ENCODE measurements around the gene CUBN.

Gene CUBN

DNA sequence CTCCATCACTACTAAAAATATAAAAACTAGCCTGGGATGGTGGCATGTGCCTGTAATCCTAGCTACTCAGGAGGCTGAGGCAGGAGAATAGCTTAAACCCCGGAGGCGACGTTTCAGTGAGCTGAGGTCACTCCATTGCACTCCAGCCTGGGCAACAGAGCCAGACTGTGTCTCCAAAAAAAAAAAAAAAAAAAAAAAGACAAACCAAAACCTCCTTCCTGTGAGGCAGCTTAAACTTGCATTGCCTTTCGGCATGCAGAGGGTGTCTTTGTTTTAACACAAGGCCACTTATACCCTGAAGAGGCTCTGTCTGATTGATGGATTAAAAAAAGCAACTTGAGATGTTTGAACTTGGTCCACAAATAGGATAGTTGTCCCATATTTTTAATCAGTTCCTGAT is 184.0 kb downstream of the CUBN start:
- H4K20me1 ChIP-seq (ENCODE audit: insufficient read depth), result no peaks in the 10 kb centered on the region
- no peak overlapping the region for H3K4me3 ChIP-seq (IDR thresholded peaks at IDR 0.05; ENCODE audit: insufficient read depth, low read depth, low read length)
- TF ChIP-seq, protein P1, sequence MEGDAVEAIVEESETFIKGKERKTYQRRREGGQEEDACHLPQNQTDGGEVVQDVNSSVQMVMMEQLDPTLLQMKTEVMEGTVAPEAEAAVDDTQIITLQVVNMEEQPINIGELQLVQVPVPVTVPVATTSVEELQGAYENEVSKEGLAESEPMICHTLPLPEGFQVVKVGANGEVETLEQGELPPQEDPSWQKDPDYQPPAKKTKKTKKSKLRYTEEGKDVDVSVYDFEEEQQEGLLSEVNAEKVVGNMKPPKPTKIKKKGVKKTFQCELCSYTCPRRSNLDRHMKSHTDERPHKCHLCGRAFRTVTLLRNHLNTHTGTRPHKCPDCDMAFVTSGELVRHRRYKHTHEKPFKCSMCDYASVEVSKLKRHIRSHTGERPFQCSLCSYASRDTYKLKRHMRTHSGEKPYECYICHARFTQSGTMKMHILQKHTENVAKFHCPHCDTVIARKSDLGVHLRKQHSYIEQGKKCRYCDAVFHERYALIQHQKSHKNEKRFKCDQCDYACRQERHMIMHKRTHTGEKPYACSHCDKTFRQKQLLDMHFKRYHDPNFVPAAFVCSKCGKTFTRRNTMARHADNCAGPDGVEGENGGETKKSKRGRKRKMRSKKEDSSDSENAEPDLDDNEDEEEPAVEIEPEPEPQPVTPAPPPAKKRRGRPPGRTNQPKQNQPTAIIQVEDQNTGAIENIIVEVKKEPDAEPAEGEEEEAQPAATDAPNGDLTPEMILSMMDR (conservative IDR thresholded peaks at IDR 0.05; ENCODE audit: low read depth, low read length), result no peak
- no peak overlapping the region for H2AFZ ChIP-seq (ENCODE audit: low read depth)
- H3K27ac ChIP-seq, result no peak overlapping the region
- H3K36me3 ChIP-seq (ENCODE audit: insufficient read depth), result no peaks in the 10 kb centered on the region
- no peaks in the 10 kb centered on the region for H3K4me1 ChIP-seq (ENCODE audit: low read depth, poor library complexity, severe bottlenecking)
- H3K9ac ChIP-seq, result no peak overlapping the region
- H3K27me3 ChIP-seq (ENCODE audit: insufficient read depth, low read depth), result no peaks in the 10 kb centered on the region
- no peaks in the 10 kb centered on the region for H3K79me2 ChIP-seq (ENCODE audit: insufficient read depth, low read depth)
- no peak overlapping the region for H3K4me2 ChIP-seq

DNA sequence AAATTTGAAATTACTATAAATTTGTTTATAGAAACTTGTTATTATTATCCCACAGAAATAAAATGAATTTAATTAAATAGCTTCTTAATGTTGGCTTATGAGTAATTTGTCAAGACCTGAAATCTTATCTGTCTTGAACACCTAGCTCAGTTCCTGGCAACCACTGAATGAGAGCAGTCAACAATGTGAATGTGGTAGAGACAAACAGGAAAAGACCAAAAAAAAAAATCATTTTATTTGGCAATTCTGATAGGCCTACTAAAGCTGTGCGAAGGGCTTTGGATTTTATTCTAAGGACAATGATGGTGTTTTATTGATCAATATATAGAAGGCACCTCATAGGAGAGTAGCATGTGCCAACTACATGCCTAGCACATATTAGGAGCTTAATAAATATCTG is 184.6 kb downstream of the CUBN start:
- no peak overlapping the region for H3K4me2 ChIP-seq
- no peaks in the 10 kb centered on the region for H3K27me3 ChIP-seq (ENCODE audit: insufficient read depth, low read depth)
- H3K27ac ChIP-seq, result no peak overlapping the region
- no peaks in the 10 kb centered on the region for H3K4me1 ChIP-seq (ENCODE audit: low read depth, poor library complexity, severe bottlenecking)
- H3K4me3 ChIP-seq (IDR thresholded peaks at IDR 0.05; ENCODE audit: insufficient read depth, low read depth, low read length), result no peak overlapping the region
- TF ChIP-seq, protein P1 (conservative IDR thresholded peaks at IDR 0.05; ENCODE audit: low read depth, low read length), result no peak
- H3K79me2 ChIP-seq (ENCODE audit: insufficient read depth, low read depth), result no peaks in the 10 kb centered on the region
- no peaks in the 10 kb centered on the region for H4K20me1 ChIP-seq (ENCODE audit: insufficient read depth)
- H2AFZ ChIP-seq (ENCODE audit: low read depth), result no peak overlapping the region
- no peak overlapping the region for H3K9ac ChIP-seq
- no peaks in the 10 kb centered on the region for H3K36me3 ChIP-seq (ENCODE audit: insufficient read depth)

DNA sequence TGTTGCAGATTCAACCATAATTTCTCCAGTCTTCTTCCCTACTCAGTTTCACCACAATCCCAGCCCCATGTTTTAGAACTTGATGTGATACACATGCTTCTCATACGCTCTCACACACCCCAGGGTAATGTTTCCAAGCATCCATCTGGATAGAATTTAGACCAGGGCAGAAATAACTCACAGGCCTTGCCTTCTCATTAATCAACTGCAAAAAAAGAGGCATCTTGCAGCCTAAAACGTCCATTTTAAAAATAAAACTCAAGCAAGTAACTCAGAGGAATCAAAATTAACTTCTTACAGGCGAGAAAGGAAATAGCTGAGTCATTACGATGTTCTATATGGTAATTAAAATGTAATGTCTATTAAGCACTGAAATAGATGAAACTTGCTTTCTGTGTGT is 185.2 kb downstream of the CUBN start:
- TF ChIP-seq, protein P1 (conservative IDR thresholded peaks at IDR 0.05; ENCODE audit: low read depth, low read length), result no peak
- H3K4me3 ChIP-seq (IDR thresholded peaks at IDR 0.05; ENCODE audit: insufficient read depth, low read depth, low read length), result no peak overlapping the region
- H4K20me1 ChIP-seq (ENCODE audit: insufficient read depth), result no peaks in the 10 kb centered on the region
- H3K27ac ChIP-seq, result no peak overlapping the region
- H3K79me2 ChIP-seq (ENCODE audit: insufficient read depth, low read depth), result no peaks in the 10 kb centered on the region
- H3K4me2 ChIP-seq, result no peak overlapping the region
- no peak overlapping the region for H3K9ac ChIP-seq
- H3K36me3 ChIP-seq (ENCODE audit: insufficient read depth), result no peaks in the 10 kb centered on the region
- H2AFZ ChIP-seq (ENCODE audit: low read depth), result no peak overlapping the region
- no peaks in the 10 kb centered on the region for H3K27me3 ChIP-seq (ENCODE audit: insufficient read depth, low read depth)
- H3K4me1 ChIP-seq (ENCODE audit: low read depth, poor library complexity, severe bottlenecking), result no peaks in the 10 kb centered on the region

DNA sequence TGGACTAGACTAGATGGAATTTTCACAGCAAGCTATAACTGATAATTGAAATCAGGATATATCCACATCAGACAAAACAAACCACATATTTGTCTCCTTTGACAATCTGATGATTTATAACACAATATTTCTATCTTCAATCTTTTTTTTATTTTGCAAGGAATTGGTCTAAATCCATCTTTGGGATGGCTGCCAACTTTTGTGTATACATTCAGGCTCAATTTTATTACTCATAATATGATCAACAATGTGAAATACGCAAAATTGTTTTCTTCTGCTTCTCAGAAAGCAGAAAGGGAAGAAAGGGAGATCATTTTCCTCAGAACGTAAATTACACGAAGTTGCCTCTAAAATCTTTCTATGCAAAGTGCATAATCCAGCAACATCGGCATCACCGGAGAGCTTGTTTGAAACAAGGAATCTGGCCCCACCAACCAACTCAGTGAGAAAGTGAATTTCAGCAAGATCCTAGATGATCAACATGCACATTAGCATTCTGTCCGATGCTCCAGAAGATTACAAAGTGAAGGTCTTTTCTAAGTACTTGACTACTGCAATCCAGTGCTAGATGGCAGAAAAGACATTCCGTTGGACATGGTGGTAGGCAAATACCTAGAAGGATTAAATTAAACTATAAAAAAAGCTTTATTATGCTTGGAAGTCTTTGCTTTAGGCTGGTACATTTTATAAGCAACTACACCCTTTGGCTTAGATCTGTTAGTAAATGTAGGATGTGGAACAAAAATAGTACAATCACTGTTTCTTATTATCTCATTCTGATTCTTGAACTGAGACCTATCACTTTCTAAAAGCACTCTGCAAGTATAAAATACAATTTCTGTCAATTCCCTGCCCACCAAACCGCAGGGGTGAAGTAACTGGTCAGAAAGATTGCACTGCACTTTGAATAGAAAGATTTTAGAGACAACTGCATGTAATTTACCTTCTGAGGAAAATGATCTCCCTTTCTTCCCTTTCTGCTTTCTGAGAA is 186.0 kb downstream of the CUBN start:
- Histone ChIP-seq H2AFZ (ENCODE audit: low read depth) (no peak overlapping the region), H3K79me2 (ENCODE audit: insufficient read depth, low read depth) (no peaks in the 10 kb centered on the region), H3K4me1 (ENCODE audit: low read depth, poor library complexity, severe bottlenecking) (no peaks in the 10 kb centered on the region), H3K4me3 (IDR thresholded peaks at IDR 0.05; ENCODE audit: insufficient read depth, low read depth, low read length) (no peak overlapping the region), H3K27me3 (ENCODE audit: insufficient read depth, low read depth) (no peaks in the 10 kb centered on the region), H3K4me2 (no peak overlapping the region), H3K9ac (no peak overlapping the region), H3K36me3 (ENCODE audit: insufficient read depth) (no peaks in the 10 kb centered on the region), H4K20me1 (ENCODE audit: insufficient read depth) (no peaks in the 10 kb centered on the region), H3K27ac (no peak overlapping the region)
- TF ChIP-seq, protein P1 (conservative IDR thresholded peaks at IDR 0.05; ENCODE audit: low read depth, low read length), result no peak
